Ammon's horn (tissue), 1 donor: ENCODE measurements around the gene FOXS1.
"Not testable (repeated sequence)": the region's sequence is repeated elsewhere in the genome, so short reads cannot be mapped to it uniquely, and the experiment has no call there.

Experiments
- DNase-seq: peaks from one replicate; pipeline ENCODE4 v3.0.0-alpha.2; 2016; ENCODE audit warnings: low spot score

FOXS1 gene

DNA sequence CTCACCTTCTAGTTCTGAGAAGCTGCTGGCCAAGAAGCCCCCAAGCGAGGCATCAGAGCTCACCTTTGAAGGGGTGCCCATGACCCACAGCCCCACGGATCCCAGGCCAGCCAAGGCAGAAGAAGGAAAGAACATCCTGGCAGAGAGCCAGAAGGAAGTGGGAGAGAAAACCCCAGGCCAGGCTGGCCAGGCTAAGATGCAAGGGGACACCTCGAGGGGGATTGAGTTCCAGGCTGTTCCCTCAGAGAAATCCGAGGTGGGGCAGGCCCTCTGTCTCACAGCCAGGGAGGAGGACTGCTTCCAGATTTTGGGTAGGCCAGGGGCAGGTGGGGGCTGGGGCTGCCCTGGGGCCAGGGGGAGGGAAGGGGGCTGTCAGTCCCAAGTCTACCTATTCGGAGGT lies 24.0 kb downstream of the FOXS1 start:
- DNase-seq, result no peak

DNA sequence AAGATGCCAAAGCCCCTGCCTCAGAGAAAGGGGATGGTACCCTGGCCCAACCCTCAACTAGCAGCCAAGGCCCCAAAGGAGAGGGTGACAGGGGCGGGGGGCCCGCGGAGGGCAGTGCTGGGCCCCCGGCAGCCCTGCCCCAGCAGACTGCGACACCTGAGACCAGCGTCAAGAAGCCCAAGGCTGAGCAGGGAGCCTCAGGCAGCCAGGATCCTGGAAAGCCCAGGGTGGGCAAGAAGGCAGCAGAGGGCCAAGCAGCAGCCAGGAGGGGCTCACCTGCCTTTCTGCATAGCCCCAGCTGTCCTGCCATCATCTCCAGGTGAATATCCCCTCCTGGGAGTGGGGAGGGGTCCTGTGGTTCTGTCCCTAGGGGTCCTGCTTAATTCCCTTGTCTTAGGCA lies 25.2 kb downstream of the FOXS1 start:
- no peak for DNase-seq

DNA sequence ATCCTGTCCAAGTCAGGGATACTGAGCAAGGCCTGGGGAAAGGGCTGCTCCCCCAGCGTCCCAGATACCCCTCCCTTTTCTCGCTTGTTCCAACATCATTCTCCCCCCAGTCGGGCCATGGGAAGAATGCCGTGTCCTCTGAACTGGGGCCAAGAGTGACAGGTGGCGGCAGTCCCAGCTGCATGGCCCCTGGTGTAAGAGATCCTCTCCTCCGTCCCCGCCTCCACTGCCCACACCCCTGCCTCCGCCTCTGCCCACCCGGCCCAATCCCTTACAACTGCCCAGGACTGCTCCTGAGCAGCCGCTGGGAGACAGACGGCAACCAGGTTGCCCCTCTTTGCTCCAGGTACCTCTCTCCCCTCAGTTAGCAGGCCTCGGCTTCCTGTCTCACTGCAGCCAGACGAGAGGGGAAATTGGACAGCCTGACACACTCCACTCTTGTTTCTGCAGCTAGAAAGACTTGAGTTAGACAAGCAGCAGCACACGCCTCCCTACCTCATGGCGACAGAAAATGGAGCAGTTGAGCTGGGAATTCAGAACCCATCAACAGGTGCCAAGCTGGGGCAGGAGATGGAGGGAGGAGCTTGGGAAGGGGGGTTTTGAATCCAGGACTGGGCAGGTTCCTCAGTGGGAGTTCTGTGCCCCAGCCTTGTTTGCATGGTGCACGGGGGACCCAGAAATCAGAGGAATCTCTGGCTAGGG lies 26.2 kb downstream of the FOXS1 start, which contains the start of gene MYLK2:
Gene MYLK2, plus strand, starts transcription at position 274 of the 702 bp plus-strand sequence. Its CDS starts 225 bp downstream, at position 499.
- no peak for DNase-seq

DNA sequence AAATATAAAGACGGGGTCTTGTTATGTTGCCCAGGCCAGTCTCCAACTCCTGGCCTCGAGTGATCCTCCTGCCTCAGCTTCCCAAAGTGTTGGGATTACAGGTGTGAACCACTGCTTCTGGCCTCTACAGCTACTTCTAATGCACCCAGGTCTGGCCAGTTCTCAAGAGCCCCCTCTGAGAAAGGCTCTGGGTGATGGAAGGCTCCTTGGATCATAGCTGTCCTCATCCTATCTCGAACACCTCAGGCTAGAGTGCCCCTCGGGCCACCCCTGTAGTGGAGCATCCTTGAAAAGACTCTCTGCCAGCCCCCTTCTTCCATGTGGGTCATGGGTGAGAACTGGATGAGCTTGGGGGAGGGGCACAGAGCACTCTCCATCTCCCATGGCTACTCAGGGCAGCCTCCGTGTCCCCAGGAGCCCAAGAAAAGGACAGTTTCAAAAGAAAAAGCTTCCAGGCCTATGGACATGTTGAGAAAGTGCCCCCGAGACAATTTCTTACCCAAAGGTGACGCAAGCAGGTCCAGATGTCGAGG lies 27.0 kb downstream of the FOXS1 start:
- DNase-seq, result no peak

- no peak for DNase-seq
Observed at GRCh38 chr20:31817461-31817860, 27.9 kb downstream of the FOXS1 start.

DNA sequence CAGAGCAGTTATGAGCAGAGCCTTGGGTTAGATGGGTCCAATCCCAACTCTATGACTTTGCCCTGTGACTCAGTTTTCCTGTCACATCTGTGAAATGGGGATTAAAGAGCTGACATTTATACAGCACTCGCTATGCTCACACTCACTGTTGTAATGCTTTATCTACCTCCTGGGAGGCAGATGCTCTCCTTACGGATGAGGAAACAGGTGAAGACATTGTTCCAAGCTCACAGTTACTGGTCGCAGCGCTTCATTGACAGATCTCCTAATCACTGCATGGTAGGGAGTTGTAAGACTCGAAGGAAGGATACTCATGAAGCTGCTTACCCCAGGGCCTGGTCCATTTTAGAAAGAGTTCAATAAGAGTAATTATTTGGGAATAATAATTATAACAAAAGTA lies 29.2 kb downstream of the FOXS1 start:
- DNase-seq, result no peak

DNA sequence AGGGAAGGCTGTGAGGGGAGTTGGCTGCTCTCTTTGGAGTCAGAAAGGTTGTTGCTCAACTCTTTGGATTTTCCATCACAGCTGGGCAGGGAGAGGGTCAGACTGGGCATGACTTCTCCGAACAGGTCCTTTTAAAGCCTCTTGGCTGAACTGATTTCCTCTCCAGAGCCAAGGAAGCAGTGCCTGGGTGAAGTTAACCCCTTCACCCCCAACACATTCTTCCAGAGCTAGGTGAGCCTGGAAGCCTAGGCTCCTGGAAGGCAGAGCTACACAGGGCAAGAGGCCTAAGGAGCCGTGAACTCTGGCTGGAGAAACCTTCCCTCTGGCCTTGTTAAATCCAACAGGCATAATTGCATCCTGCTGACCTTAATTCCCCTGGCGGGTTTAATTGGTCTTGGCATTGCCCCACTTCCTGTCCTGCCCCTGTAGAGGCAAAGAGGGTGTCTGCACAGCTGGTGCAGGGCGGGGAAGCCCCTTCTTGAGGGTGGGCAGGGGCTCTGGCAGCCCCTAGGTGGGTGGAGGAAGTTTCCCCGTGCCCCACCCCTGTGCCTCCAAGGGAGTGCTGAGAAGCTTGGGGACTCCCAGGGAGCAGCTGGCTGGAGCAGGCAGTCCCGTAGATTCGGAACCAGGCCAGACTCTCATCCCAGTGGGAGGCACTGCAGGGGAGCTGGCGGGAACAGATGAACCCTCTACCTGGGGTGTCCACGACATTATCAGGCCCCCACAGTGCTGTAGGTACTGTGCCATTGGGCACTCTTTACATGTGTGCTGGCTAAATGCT lies 29.8 kb downstream of the FOXS1 start:
- DNase-seq, result no peak

DNA sequence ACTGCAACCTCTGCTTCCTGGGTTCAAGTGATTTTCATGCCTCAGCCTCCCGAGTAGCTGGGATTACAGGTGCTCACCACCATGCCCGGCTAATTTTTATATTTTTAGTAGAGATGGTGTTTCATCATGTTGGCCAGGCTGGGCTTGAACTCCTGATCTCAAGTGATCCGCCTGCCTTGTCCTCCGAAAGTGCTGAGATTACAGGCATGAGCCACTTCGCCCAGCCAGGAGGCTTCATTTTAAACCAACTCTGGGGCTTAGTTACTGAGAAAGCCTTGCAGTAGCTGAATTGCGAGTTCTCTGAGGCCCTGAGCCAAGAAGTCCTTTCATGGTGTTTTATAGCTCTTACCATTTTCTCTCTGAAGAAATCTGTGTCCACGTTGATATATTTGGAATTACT lies 31.3 kb downstream of the FOXS1 start:
- DNase-seq, result not testable (repeated sequence)

- DNase-seq, result no peak
Observed at GRCh38 chr20:31813611-31814010, 31.8 kb downstream of the FOXS1 start.

GRCh38 chr20:31811796-31812728 lies 33.3 kb downstream of the FOXS1 start:
- no peak for DNase-seq

DNA sequence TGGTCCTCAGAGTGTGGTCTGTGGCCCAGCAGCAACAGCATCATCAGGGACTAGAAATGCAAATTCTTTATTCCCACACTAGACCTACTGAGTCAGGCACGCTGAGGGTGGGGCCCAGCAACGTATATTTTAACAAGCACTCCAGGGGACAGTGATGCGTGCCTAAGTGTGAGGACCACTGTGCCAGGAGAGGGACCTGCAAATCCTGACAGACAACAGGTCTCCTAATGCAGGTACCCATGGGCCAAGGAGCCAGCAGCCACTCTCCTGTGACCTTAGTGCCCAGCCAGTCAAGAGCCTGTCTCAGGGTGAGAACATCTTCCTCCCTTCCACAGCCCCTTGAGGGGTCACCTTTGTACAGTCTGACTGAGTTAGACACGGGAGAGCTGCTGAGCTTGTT lies 34.2 kb downstream of the FOXS1 start:
- DNase-seq, result no peak

GRCh38 chr20:31809661-31810060 lies 35.7 kb downstream of the FOXS1 start:
- no peak for DNase-seq

DNA sequence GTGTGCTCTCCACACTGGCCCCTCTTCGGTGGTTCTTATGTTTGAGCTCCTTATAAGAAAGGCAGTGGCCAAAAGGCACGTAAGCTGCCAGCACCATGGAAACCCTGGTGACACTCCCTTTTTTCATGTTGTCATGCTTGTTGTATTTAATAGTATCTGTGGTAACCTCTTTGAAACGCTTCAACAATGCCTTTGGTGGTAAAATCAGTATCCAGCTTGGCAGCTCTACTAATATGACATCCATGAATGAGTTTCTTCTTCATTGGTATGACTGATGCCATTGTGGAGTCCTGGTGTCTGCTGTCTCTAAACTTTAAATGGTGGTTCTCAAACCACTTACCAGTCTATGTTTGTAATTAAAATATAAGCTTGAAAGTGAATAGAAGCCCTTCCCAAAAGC lies 36.9 kb downstream of the FOXS1 start:
- DNase-seq, result no peak

DNA sequence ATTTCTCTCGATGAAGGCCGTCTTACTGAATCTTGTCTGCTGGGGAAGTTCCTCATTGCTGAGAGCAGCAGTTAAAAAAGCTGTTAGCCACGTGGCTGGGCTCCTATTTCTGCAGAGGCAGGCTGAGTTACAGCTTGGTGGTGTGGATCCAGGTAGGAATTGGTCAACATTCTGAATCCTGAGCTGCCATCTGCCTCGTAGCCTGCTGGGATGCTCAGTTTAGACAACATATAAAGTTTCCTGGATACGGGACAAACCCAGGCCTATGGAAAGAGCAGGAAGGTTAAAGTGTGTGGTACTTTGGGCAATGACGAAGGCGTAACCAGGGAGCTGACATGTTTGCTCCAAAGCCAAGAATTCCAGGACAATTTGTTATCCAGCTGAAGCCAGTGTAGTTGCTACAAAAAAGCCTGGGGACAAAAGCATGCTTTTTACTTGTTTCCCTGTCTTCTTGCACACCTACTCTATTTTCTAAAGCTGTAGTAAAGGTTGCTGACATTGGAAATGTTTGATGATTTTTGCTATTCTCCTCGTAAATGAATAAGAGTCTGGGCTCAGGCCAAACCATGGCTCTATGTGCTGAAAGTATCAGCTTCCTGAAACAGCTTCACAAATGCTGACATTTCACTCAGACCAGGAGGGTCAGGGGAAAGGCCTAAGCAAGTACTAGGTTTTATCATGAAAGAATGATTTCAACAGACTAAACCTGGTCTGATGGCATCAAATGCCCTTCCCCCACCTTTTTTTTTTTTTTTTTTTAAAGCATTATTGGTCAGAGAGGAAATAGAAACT lies 38.6 kb downstream of the FOXS1 start:
- peak; percentile 35 for DNase-seq

DNA sequence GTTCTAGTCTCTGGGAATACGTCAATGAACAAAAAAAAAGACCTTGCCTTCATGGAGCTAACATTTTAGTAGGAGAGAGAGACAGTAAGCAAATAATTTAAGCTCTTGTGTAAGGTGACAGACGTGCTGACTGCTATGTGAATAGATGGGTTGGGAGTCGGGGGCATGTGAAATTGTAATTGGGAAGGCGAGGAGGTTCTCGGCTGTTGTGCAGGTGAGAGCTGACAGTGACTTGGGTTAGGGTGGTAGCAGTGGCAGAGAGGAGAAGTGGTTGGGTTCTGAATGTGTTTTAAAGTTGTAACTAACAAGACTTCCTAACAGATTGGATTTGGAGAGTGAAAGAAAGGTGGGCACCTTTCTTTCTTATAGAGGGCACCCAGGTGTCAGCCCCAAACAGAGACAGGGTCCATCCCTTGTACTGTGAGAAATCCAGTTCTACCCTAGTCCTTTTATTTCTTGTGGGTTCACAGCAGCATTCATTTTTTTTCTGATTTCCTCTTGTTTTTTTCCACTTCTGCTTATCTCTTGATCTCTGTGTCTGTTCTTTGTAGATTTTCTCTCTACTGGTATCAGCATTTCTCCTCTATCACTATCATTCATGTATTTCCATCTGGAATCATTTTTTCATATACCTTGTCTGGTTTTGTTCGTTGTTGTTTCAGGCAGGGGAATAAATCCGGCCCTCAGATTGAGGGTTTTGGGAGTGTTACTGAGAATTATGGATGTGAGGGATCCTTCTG lies 41.7 kb downstream of the FOXS1 start:
- DNase-seq, result no peak

DNA sequence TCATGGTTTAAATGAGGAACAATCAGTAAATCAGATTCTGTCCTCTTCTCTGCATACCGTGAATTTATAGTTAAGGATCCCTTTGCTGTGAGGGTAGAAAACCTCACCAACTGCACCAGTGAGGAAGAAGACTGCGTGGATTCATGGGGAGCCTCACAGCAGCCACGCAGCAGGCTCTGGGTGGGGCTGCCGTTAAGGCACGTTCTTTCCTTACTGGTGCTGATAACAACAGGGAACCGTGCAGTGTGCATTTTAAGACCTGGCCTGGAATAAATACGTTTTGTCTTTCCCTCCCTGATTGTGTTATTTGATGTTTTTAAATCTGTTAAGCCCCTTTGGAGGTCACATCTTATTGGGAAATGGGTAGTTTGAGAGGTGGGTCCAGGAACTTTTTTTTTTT lies 43.9 kb downstream of the FOXS1 start:
- no peak for DNase-seq

- DNase-seq, result no peak
Observed at GRCh38 chr20:31797364-31797763, 48.0 kb downstream of the FOXS1 start.
